ENCODE measurements around the gene SNRPD2.

DNA sequence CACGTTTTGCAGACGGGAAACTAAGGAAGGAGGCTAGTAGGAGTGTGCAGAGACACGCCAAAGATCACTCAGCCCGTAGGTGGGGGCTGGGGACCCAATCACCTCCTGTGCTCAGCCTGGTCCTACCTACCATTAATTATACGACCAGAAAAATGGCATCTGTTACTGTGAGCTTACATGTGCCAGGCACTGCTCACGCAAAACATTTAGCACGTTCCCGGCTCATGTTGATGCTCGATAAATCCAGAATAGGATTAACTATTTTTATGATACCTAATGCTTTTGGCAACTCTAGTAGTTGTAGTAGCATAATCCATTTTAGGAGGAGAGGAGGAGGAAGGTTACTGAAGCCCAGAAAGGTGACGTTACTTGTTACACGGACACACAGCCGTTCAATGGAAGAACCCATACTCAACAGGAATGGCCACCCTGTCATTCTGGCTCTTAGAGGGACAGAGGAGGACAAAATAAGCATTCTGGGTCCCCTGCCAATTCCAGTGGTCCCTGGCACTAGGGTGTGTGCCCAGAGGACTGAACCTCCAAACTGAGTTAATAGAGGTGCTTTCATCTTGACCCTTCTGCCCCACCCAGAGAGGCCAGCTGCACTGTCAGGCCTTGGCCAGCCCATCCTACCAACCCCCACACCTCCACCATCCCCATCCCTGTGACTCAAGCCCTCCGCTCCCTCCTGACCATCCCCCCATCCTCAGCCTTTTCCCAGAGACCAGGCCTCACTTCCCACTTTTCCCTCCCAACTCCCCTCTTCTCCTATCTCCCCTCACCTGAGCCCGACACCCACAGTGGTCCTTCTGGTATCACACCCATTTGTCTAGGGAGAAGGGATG is 47.6 kb downstream of the SNRPD2 start:
- no peak for TF ChIP-seq EZH2 (IDR thresholded peaks at IDR 0.05)
- no peak for TF ChIP-seq CTCF (IDR thresholded peaks at IDR 0.05)

Data from neural progenitor cell (in vitro differentiated cells).